Activated CD4-positive, alpha-beta T cell treated with anti-CD3 and anti-CD28 coated beads, Interleukin-2, Interleukin-6, amounts not matched to agents 100 ng/mL and 50 ng/mL, durations not matched to agents 16 hours and 8 hours (primary cell): ENCODE data around the gene NAV1.
"Not testable (repeated sequence)": the region's sequence is repeated elsewhere in the genome, so short reads cannot be mapped to it uniquely, and the experiment has no call there.

Experiments used
- DNase-seq: peaks from one replicate; pipeline ENCODE4 v3.0.0-alpha.2; 2020

NAV1 gene

GRCh38 chr1:201528631-201529252 is 10.2 kb upstream of the NAV1 start:
- DNase-seq: no peak

- peak; percentile 57 for DNase-seq
These were observed 8.0 kb upstream of the NAV1 start for GRCh38 chr1:201530741-201531531.

GRCh38 chr1:201531551-201532425 is 7.1 kb upstream of the NAV1 start:
- no peak for DNase-seq

GRCh38 chr1:201533836-201534235 is 5.1 kb upstream of the NAV1 start:
- DNase-seq: no peak

DNA sequence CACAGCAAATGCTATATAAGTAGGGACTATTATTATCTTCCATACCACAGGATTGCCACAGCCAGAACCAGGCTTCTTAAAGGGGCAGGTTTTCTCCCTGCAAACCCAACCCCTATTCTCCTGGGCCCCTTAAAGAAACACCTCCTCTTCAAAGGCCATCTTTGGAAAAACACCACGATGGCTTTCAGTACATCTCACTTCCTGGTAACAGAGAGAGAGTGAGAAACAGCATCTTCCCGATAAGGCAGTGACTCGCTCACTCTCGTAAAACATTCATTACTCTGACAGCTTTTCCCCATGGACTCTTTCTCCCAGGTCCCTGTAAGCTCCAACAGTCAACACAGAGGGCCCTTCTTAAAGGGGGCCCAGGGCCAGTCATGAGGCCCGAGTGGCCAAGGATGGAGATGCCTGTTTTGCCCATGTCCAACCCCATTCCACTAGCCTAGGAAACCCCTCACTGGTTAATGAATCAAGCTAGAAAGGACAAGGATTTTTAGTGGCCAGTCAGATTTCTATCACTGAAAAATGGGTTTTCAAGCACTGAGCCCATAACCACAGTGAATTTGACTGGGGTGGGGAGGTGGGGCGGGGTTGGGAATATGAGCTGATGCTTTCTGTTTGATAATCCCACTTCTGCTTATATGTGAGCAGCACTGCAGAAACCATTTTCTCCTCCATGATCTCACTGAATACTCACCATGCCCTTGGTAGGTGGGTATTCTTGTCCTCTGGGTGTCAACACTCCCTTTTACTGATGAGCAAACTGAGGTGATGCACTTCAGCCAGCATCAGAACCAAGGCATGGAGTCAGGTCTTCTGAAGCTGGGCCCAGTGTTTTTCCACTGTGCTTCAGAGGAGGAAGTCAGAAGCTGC is 3.6 kb upstream of the NAV1 start:
- DNase-seq: no peak

- DNase-seq: no peak
These were observed 3.0 kb upstream of the NAV1 start for GRCh38 chr1:201535919-201536245.

DNA sequence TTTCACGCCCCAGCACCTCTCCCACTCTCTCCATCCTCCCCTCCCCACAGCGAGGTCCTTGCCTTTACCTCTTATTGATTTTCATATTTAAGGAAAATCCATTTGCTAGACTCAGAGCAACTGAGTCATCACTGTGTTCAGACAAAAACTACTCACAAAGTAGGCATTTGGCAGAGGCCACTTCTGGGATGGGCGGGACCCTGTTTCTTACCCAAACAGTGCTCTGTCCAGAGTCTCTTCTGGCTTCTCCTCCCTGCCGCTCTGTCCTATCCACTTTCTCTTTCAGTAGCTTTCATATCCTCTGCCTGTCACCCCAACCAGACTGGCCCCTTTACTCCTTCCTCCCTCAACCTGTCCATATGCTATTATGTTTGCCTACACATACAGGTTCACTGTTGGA is 2.4 kb upstream of the NAV1 start:
- no peak for DNase-seq

GRCh38 chr1:201537028-201537427 is 1.9 kb upstream of the NAV1 start:
- DNase-seq: no peak

- DNase-seq: no peak
These were observed 1.5 kb upstream of the NAV1 start for GRCh38 chr1:201537467-201537866.

DNA sequence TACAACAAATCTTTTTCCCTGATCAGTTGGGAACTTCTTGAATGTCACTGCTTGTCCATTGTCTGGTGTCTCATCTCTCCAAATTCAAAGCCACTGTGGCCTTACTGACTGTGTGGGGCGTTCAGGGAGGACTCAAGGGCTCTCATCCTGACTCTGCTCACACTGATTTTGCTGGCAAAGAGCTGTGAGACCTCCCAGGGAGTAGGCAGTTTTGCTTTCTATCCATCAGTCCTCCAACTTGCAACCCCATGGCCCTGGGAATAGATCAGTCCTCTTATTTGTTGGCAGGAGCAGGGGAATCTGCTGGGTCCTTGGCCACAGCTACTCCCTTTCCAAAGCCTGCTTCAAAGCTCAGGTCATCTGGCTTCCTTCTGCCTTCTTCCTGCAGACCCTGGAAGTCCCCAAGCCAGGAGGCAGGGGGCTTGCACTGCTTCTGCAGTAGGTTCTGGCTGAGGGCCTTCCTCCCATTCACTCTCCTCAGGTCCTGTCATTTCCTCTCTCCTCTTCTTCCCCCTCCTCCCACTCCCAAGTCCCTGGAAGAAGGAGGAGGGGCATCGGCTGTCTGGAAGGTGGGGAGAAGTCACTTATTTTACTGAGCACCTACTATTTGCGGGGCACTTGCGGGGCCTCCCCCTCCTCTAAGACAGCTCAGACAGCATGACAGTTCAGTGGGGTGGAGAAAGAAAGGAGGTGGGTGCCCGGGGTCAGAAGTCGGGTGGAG is 876 bp upstream of the NAV1 start:
- DNase-seq: no peak

DNA sequence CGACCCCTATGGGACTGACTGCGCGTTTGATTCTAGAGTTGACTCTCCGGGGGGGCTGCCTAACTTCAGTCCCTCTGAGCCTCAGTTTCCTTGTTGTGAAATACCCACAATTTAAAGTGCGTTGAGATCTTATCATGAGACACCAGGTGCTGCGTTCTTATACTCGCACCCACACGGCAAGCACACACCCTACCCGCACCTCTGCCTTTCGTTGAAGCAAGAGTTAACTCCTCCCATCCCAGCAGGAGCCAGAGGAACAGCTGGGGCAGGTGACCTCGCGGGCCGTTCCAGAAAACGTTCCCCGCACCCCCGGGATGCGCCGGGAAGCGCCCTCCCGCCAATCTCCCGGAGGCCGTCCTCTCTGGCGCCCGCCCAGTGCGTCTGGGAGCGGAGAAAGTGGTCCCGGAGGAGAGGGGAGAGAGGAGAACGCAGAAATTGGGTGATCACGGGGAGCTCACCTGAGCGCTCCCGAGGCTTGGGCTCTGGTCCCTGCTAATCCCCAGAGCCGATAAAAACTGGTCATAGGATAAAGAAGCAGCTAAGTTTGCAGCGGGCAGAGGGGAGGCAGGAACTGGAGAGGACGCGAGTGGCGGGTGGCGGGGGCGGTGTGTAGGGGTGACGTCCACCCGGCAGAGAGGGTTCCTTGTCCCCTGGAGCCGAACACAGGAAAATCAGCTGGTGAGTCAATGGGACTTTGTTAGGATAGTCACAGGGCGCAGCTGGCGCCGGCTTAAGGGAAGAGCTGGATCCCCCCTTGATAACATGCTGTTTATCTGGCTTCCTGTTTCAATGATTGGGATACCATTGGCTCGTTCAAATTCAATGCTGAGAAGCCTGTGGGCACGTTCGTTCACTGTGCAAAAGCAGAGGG is 869 bp downstream of the NAV1 start:
- DNase-seq: no peak

- DNase-seq: no peak
These were observed 2.2 kb downstream of the NAV1 start for GRCh38 chr1:201540846-201541735.

GRCh38 chr1:201542309-201543035 is 3.5 kb downstream of the NAV1 start:
- DNase-seq: no peak

GRCh38 chr1:201543871-201544642 is 5.1 kb downstream of the NAV1 start:
- no peak for DNase-seq

DNA sequence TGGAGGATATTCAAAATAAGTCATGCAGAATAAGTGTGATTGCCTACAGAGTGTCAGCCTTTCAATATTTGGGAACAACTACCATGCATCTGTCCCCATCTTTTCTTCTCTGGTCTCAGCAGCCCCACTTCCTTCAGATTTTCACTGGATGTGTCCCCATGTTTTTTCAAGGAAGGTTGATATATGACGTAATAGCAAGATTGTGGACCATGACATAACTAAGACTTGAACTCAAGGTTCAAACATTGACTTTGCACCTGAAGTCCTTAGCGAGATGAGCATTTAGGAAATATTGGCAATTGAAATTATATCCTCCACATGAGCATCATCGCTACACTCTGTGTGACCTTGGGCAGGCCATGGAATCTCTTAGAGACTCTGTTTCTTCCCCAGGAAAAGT is 5.8 kb downstream of the NAV1 start:
- no peak for DNase-seq

- DNase-seq: no peak
These were observed 7.0 kb downstream of the NAV1 start for GRCh38 chr1:201545851-201546492.

GRCh38 chr1:201549522-201549921 is 10.6 kb downstream of the NAV1 start:
- DNase-seq: not testable (repeated sequence)

GRCh38 chr1:201551096-201551495 is 12.2 kb downstream of the NAV1 start:
- DNase-seq: no peak
